NCI-H748 (cell line): ENCODE results near the gene APELA.
A peak's percentile ranks its signal among the peaks of the same experiment; 100 is the strongest.
"Not testable (repeated sequence)": the region's sequence is repeated elsewhere in the genome, so short reads cannot be mapped to it uniquely, and the experiment has no call there.

Experiments
- DNase-seq: peaks from one replicate; lab custom pipeline; 2025; ENCODE audit not compliant: unreplicated experiment; lab: John Stamatoyannopoulos, UW

Gene APELA

GRCh38 chr4:164924670-164925238, 47.8 kb downstream of the APELA start:
- no peak for DNase-seq

- no peak for DNase-seq
These were observed 49.3 kb downstream of the APELA start for GRCh38 chr4:164926301-164926700.

- not testable (repeated sequence) for DNase-seq
These were observed 50.1 kb downstream of the APELA start for GRCh38 chr4:164927101-164927500.

- DNase-seq, result no peak
These were observed 53.7 kb downstream of the APELA start for GRCh38 chr4:164930647-164931046.

- no peak for DNase-seq
These were observed 54.8 kb downstream of the APELA start for GRCh38 chr4:164931551-164932324.

- no peak for DNase-seq
These were observed 56.3 kb downstream of the APELA start for GRCh38 chr4:164933244-164933643.

- DNase-seq, result peak; percentile 73
These were observed 58.4 kb downstream of the APELA start for GRCh38 chr4:164935363-164935762.

GRCh38 chr4:164935865-164936606, 59.1 kb downstream of the APELA start:
- DNase-seq, result not testable (repeated sequence)

GRCh38 chr4:164937576-164938270, 60.7 kb downstream of the APELA start:
- DNase-seq, result peak; percentile 25

- no peak for DNase-seq
These were observed 66.2 kb downstream of the APELA start for GRCh38 chr4:164943192-164943591.

GRCh38 chr4:164945146-164945545, 68.2 kb downstream of the APELA start:
- no peak for DNase-seq

- DNase-seq, result no peak
These were observed 69.8 kb downstream of the APELA start for GRCh38 chr4:164946810-164947209.
